Breast epithelium (tissue), 4 donors: Measurements from ENCODE around the gene MAP4K2. TPM values are rescaled to one million over a fixed set of nuclear protein-coding genes. Genes with fewer than 3 reads are reported as not detected.

Experiments
- DNase-seq, 2 donors: peaks; one replicate each; pipeline ENCODE4 v3.0.0-alpha.2; 2019; ENCODE audit warnings: low spot score in 2 of 2
- H3K27ac ChIP-seq, 2 donors: fragments of 200-600 bp; sonication (generic) in 1 of 2; one replicate each; pipeline ENCODE4 v1.5.1; 2016 to 2019; ENCODE audit warnings: mild to moderate bottlenecking in 1 of 2
- H3K27me3 ChIP-seq, 2 donors: fragments of 200-600 bp; sonication (generic) in 1 of 2; one replicate each; pipeline versions ENCODE4 v1.5.1 to v1.6.0; 2017 to 2019; ENCODE audit warnings: control low read depth in 1 of 2, mild to moderate bottlenecking in 1 of 2
- H3K36me3 ChIP-seq: fragments of 200-600 bp; one replicate; pipeline ENCODE4 v1.5.1; 2019
- H3K4me1 ChIP-seq, 2 donors: fragments of 200-600 bp; sonication (generic); one replicate each; pipeline ENCODE4 v1.5.1; 2016 to 2019; ENCODE audit warnings: control low read depth in 1 of 2
- H3K4me3 ChIP-seq, 3 donors: fragments of 200-600 bp; sonication (generic); 1 replicate in 2 of 3; 2 replicates in 1 of 3; pipeline ENCODE4 v1.5.1; 2016 to 2019; ENCODE audit warnings: mild to moderate bottlenecking in 3 of 3, moderate library complexity in 2 of 3
- H3K9me3 ChIP-seq, 2 donors: fragments of 200-600 bp; sonication (generic) in 1 of 2; one replicate each; pipeline ENCODE4 v1.5.1; 2016 to 2019; ENCODE audit warnings: control low read depth in 1 of 2
- POLR2A ChIP-seq: fragments of 450-650 bp; IDR thresholded peaks from one replicate; pipeline ENCODE4 v1.6.1; 2016; ENCODE audit warnings: antibody characterized with exemption, mild to moderate bottlenecking, moderate library complexity
- POLR2AphosphoS5 ChIP-seq, 3 donors: sonication (generic); formaldehyde crosslinking; IDR thresholded peaks; one replicate each; pipeline ENCODE4 v1.6.1; 2017; ENCODE audit warnings: antibody characterized with exemption in 3 of 3
- intact Hi-C: fragments of 100-400 bp; cut with DNase I; formaldehyde crosslinking; loops from one replicate; pipeline ENCODE4 v1.15.1; 2023; ENCODE audit warnings: low total_unique reads
- total RNA-seq, 3 donors: library from RNA; depleted of rRNA; stranded (reverse); fragments of >200 nt; gene quantifications; one replicate each; pipeline ENCODE4 v1.1.0, GENCODE V29; 2016
- TF ChIP-seq, protein P1 (sequence below), 3 donors: fragments of 450-650 bp; IDR thresholded peaks; one replicate each; pipeline ENCODE4 v1.5.1; 2016 to 2017; ENCODE audit warnings: antibody characterized with exemption in 3 of 3, mild to moderate bottlenecking in 3 of 3, moderate library complexity in 3 of 3

The MAP4K2 gene
- total RNA-seq, 3 donors from 2014 or later: 7.7 to 16.1 (median 14.0) TPM

GRCh38 chr11:64776875-64777274 is 26.1 kb downstream of the MAP4K2 start:
- H3K9me3 ChIP-seq: no peaks in the 10 kb centered on the region
- H3K27ac ChIP-seq: peak overlapping the region; percentile 20 to 99
- no peaks in the 10 kb centered on the region for H3K27me3 ChIP-seq
- TF ChIP-seq, protein P1, sequence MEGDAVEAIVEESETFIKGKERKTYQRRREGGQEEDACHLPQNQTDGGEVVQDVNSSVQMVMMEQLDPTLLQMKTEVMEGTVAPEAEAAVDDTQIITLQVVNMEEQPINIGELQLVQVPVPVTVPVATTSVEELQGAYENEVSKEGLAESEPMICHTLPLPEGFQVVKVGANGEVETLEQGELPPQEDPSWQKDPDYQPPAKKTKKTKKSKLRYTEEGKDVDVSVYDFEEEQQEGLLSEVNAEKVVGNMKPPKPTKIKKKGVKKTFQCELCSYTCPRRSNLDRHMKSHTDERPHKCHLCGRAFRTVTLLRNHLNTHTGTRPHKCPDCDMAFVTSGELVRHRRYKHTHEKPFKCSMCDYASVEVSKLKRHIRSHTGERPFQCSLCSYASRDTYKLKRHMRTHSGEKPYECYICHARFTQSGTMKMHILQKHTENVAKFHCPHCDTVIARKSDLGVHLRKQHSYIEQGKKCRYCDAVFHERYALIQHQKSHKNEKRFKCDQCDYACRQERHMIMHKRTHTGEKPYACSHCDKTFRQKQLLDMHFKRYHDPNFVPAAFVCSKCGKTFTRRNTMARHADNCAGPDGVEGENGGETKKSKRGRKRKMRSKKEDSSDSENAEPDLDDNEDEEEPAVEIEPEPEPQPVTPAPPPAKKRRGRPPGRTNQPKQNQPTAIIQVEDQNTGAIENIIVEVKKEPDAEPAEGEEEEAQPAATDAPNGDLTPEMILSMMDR (IDR thresholded peaks at IDR 0.05): no peak
- TF ChIP-seq POLR2AphosphoS5 (IDR thresholded peaks at IDR 0.05) (no peak), POLR2A (no peak)
- H3K4me1 ChIP-seq: peaks cover 3 to 29% of the 10 kb centered on the region in 2 donors
- peak overlapping the region; percentile 97 to 100 (median 98) for H3K4me3 ChIP-seq
- DNase-seq: no peak
- intact Hi-C loops: loop anchor here (5.0 kb wide), 1 partner anchor 765 kb away; no protein-coding TSS in a partner anchor
- H3K36me3 ChIP-seq: peaks cover 8% of the 10 kb centered on the region

DNA sequence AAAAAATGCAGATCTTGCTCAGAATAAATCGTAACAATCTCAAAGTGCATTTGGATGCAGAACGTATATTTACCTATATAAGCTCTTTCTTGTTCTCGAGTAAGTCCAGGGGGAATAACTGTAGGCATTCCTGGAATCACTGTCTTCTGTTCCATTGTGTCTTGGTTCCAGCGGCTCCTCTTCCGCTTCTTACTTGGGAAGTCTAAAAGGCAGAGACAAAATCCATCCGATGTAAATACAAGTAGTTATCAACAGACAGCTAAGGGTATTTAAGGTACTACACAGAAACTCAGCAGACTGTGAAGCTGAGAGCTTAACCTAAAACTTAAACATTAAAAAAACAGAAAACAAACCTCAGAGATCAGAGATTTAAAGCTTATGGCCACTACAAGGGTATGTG is 26.6 kb downstream of the MAP4K2 start:
- peak overlapping the region in 1 of 2 donors; percentile 99 for H3K27ac ChIP-seq
- H3K4me1 ChIP-seq: peaks cover 3 to 29% of the 10 kb centered on the region in 2 donors
- DNase-seq: no peak
- no peaks in the 10 kb centered on the region for H3K27me3 ChIP-seq
- H3K36me3 ChIP-seq: peaks cover 8% of the 10 kb centered on the region
- H3K9me3 ChIP-seq: no peaks in the 10 kb centered on the region
- peak overlapping the region; percentile 97 to 100 (median 98) for H3K4me3 ChIP-seq
- TF ChIP-seq POLR2AphosphoS5 (IDR thresholded peaks at IDR 0.05) (no peak), POLR2A (no peak)
- TF ChIP-seq, protein P1 (IDR thresholded peaks at IDR 0.05): no peak
- intact Hi-C loops: loop anchor here (5.0 kb wide), 1 partner anchor 766 kb away; no protein-coding TSS in a partner anchor

DNA sequence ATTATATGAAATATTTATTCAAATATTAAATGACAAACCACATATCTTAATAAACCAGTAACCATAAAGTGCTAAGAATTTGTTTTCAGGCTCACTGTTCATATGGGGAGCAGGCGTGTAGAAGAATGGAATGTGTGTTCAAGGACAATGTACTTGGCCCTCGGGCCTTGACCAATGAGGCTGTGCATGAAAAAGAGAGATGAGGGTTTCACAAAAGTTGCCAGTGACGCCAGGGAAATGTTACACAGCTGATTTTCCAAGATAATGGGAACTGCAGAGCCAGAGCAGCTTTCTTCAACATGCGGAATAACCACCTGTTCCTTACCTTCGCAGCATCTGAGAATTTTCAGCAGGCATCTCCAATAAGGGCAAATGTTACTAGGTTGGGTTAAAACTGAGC is 28.9 kb downstream of the MAP4K2 start:
- H3K4me3 ChIP-seq: no peak overlapping the region
- H3K4me1 ChIP-seq: peaks cover 3 to 29% of the 10 kb centered on the region in 2 donors
- DNase-seq: no peak
- no peaks in the 10 kb centered on the region for H3K27me3 ChIP-seq
- intact Hi-C loops: no loop called here
- TF ChIP-seq, protein P1 (IDR thresholded peaks at IDR 0.05): no peak
- TF ChIP-seq POLR2AphosphoS5 (IDR thresholded peaks at IDR 0.05): no peak
- no peak for TF ChIP-seq POLR2A
- no peak overlapping the region for H3K27ac ChIP-seq
- H3K9me3 ChIP-seq: no peaks in the 10 kb centered on the region
- H3K36me3 ChIP-seq: peaks cover 20% of the 10 kb centered on the region

GRCh38 chr11:64772303-64773018 is 30.6 kb downstream of the MAP4K2 start:
- intact Hi-C loops: no loop called here
- no peaks in the 10 kb centered on the region for H3K27me3 ChIP-seq
- H3K36me3 ChIP-seq: peaks cover 28% of the 10 kb centered on the region
- no peak overlapping the region for H3K4me3 ChIP-seq
- H3K4me1 ChIP-seq: peaks cover 3 to 29% of the 10 kb centered on the region in 2 donors
- TF ChIP-seq POLR2A (no peak), POLR2AphosphoS5 (IDR thresholded peaks at IDR 0.05) (no peak)
- TF ChIP-seq, protein P1 (IDR thresholded peaks at IDR 0.05): no peak
- peak in 1 of 2 donors; percentile 7 for DNase-seq
- no peak overlapping the region for H3K27ac ChIP-seq
- H3K9me3 ChIP-seq: no peaks in the 10 kb centered on the region

GRCh38 chr11:64771861-64772260 is 31.2 kb downstream of the MAP4K2 start:
- H3K27me3 ChIP-seq: no peaks in the 10 kb centered on the region
- H3K36me3 ChIP-seq: peaks cover 33% of the 10 kb centered on the region
- intact Hi-C loops: no loop called here
- H3K9me3 ChIP-seq: no peaks in the 10 kb centered on the region
- DNase-seq: no peak
- H3K27ac ChIP-seq: no peak overlapping the region
- H3K4me3 ChIP-seq: no peak overlapping the region
- TF ChIP-seq POLR2AphosphoS5 (IDR thresholded peaks at IDR 0.05): no peak
- TF ChIP-seq POLR2A: no peak
- TF ChIP-seq, protein P1 (IDR thresholded peaks at IDR 0.05): no peak
- peaks cover under 1 to 25% of the 10 kb centered on the region in 2 donors for H3K4me1 ChIP-seq
